Right forelimb (tissue), 1 donor: Measurements from ENCODE around the gene CHDH.

Experiments used
- DNase-seq: peaks from one replicate; pipeline ENCODE4 v3.0.0-alpha.2; 2018

Gene CHDH

DNA sequence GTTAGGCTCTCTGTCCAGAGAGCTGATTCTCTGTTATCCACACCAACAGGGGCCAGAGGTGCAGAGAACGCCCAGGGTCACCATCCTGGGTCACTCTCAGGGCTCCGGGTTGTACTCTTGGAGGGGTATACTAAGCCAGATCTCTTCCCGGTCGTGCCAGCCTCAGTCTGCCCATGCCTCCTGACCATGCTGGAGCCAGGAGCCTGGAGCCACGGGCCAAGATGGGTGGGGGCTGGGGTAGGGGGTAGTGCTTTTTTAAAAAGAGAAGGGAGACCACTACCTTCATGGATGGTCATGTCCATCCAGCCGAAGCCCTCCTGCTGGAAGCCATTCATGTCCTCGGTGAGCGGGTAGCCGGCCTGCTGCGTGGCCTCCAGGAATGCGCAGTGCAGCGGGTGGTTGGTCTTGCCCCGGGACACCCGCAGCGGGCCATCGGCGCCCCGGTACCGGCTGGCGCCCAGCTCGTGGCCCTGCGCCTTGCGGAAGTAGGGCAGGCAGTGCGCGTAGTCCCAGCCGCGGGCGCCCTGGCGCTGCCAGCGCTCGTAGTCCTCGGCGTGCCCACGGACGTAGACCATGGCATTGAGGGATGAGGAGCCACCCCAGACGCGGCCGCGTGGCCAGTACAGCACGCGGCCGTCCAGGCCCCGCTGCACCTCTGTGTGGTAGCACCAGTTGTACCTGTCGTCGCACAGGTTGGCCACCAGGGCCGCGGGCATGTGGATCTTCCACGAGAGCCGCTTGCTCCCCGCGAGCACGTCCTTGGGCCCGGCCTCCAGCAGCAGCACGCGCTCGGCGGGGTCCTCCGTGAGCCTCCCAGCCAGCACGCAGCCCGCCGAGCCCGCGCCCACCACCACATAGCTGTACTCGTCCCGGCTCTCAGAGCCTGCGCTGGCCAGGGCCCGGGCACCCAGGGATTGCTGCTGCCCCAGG is 22.9 kb downstream of the CHDH start:
- DNase-seq = peak; percentile 16

DNA sequence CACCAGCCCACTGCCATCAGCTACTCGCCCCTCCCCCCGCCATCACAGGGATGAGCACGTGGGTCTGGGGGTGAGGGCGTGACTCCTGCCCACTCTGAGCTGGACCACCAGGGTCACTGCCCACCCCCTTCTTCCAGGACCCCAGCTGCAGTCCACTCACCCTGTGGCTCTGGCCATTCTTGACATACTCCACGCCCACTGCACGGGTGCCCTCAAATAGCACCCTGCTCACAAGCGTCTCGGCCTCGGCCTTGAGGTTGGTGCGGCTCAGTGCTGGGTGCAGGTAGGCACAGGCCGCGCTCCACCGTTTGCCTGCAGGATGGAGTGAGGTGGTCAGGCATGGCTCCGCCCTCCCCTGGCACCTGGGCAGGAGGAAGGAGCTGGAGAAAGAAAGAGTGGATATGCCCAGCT is 23.9 kb downstream of the CHDH start:
- peak; percentile 16 for DNase-seq

DNA sequence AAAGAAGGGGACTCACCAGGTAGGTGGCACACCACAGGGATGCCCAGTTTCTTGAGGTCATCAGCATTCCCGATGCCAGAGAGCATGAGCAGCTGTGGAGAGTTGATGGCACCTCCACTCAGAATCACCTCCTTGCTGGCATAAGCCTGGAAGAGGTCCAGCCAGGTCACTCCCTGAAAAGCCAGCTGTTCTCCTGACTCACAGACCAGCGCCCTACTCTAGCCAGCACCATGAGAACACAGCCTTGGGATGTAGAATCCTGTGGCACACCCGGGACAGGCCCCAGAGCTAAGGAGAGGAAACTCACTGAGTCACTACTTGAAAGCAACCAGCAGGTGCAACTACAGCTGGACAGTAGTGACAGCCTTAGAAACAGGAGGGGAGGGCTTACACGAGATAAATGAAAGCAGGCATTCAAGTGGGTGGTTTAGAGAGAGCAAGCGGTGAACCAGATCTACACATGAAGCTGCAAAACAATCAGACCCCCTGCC is 24.5 kb downstream of the CHDH start:
- DNase-seq = peak; percentile 37

DNA sequence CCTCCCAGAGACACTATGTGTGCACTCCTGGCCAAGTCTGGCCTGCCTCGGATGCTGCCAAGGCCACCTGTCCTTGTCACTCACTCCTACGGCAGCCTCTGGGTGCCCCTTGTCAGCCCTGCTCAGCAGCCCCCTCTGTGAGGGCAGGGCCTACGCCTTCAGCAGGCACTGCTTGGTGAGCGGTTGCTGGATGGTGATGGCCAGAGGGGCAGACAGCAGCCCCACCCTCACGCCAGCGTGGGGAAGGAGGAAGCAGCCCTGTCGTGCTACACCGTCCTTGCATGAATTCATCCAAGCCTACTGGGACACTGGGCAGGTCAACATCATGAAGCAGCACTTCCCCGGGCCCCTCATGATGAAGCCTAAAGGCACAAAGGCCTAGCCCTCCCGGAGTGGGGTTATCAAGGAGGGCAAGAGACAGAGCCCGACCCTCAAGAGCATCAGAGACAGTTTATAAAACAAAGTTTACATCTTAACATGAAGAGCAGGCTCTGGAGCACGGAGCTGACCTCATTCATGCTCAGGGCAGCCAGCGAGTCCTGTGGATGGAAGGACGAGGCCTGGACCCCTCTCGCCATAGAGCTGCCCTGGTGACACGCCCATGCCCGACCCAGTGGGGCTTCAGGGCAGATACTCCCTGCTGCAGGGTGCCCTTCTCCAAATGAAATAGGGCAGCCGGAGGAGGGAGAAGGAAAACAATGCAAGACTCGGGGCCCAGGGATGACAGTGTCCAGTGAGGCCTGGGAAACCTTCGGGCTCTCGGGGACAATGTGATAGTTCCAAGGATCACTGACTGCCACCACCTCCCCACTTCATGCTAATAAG is 25.3 kb downstream of the CHDH start:
- DNase-seq = peak; percentile 58

DNA sequence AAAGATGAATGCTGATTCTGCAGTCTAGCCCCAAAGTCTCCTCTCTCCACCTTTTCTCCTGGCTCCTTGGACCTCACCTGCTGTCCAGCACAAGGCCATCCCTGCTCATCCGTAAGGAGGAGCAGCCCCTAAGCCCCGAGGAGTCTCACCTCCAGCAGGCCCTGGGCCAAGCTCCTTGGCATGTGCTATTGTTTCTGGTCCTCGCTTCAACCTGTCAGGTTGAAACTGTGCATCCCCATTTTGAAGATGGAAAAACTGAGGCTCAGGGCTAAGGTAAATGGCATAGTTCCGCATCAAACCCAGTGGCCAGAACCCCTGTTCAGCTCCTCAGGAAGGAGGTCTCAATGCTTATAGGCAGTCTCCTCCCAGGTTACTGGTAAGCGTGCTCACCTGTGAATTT is 26.1 kb downstream of the CHDH start:
- DNase-seq = no peak

DNA sequence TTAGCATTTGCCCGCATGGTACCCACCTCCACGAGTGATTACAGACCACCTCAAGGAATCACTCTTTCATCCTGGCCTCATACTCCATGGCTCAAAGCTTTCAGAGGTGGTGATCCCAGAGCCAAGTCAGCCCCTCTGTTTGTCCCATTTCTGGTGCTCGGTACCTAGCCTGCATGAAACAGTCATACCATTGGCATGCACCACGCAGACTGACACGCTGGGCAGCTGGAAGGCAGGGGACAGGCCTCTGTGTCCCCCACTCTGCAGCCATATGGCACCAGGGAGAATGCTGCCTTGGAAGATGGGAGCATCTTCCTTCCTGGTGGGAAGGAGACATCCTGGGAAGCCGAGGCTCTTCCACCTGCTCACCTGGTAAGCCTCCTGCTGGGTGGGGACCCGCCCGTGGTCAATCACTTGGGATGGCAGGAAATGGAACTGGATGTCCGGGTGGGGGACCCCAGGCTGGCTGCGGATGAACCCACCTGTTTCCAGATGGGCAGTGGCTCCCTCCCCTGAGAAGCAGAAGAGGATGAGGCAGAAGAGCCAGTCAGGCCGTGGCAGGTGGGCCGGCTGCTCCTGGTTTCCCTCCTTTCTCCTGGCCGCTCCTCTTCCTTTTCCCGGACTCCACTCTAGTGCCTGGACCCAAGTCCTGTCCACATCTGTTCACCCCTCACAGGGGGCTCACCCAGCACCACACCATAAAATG is 26.9 kb downstream of the CHDH start:
- peak; percentile 9 for DNase-seq

DNA sequence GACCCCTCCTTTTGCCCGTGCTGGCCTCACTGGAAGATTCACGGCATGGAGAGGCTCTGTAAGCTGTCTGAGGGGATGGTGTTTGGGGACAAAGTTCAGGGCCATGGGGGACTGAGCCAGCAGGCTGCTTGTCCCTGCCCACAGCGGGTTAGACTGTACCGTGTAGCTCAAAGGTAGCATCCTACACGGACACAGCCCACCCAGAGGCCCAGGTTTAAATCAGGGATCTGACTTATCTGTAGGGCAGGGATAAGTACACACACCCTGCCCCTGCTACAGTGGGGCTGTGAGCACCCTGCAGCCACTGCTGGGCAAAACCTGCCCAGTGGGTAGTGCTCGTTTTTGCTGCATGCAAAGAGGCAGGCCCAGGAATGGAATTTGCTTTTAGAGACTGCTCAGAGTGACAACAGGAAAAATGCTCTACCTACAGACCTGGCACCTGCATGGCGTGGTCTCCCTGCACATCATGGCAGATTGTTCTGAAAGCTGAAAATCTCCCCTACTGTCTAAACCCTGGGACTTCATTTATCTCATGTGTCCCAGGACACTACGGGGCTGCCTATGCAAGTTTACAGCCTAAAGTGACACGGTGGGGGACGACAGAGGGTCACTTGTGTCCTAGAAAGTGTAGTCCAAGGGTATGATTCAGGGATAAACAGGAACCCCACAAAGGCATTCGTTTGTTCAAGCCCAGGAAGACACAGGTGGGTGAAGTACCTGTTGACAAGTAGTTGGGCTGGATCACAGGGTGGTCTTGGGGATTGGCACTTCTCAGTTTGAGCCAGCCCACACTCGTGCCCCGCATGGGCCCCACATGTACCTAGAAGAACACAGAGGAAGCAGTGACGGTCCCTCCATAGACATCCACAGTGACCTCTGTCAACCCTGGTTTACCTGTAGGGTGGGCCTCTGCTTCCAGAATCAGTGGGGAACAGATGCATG is 27.7 kb downstream of the CHDH start:
- DNase-seq = peak; percentile 21

DNA sequence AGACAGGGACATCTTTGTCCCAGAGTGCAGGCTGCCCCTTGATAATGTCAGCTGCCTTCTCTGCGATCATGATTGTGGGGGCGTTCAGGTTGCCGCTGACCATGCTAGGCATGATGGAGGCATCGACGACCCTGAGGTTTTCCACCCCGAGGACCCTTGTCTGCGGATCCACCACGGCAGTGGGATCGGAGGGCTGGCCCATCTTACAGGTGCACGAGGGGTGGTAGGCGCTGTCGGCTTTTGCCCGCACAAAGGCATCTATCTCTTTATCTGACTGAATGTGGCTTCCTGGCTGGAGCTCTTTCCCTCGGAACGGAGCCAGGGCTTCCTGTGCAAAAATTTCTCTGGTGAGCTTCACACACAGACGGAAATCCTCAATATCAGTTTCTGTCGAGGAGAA is 28.4 kb downstream of the CHDH start:
- no peak for DNase-seq

DNA sequence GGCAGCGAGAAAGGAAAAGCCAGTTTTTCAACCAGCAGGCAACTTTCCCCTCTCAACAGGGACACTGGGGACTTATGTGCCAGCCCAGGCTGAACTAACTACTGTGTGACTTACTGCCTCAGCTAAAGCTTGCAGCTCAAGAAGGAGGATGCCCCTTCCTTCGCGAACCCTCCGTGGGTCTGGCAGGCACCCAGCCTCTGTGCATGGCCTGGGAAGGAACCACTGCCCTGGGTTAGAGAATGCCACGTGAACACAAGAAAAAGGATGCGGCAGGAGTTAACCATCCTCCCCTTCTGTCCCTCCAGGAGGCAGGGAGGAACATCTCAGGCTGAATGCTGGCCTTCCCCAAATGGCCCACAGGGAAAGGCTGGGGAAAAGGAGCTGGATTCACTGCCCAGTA is 29.0 kb downstream of the CHDH start:
- DNase-seq = peak; percentile 31

DNA sequence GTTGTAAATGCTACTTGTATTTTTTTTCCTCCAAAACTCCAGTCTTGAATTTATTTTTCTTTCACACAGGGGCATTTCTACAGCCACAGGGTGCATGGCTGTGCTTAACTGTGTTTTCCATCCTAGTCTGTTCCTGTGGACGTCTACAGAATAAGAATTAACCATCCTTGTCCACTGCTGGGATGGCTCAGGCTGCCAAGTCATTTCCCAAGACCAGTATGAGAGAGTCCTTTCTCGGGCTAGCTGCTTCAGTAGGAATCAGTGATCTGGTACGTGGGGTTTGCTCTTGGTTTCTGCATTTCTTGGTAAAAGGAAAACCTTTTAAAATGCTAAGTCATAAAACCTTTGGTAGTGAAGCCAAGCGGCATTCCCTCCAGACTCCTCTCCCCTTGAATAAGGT is 29.8 kb downstream of the CHDH start:
- DNase-seq = no peak

DNA sequence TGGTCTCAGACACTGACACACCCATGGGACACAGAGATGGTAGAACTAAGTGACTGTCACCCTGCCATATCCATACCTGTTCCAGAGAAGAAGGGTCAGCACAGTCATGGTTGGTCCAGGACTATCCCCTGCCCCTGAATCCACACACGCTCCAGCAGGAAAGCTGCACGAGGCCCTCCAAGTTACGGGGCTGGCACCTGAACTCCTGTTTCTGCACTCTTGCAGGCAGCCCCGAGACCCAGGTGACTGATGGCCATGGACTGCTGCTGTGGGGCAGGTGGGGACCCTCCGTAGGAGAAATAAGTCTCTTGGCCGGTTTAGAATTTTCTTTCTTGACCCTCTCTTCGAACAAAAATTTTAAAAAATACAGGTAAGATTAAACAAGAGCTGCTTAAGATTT is 30.6 kb downstream of the CHDH start:
- DNase-seq = peak; percentile 22

DNA sequence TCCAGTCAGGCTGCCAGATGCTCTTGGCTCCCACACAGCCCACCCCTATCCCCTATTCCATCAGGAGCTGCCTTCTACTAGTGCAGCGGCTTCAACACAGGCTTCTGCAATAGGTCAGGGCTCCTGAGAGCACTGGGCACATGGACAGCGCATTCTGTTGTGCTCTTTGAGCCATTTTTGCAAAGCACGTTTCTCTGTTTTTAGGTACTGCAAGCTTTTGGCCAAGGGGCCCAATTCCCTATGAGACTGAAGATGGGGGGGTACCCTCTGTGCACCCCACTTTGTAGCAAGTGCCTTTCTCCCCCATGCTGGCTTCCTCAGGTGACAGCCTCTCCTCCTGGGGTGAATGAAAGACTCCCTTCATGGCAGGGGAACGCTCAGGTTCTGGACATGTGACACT is 31.2 kb downstream of the CHDH start:
- DNase-seq = peak; percentile 30

DNA sequence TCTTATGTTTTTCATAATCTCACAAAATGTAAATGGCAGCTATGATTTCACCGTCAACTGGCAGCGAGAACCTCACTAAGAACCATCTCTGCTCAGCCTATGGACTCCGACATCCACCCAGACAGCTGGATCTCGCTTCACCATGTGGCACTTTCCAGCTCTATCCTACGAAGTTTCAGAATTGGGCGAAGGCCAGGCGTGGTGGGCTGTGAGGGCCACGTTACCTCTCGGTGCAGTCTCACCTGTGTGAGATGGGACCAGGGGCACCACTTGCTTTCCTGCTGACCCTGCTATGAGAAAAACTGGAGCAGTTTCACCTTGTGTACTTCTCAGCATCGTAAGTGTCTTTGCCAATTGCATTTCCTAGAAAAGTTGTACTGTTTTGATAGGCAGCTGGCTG is 32.3 kb downstream of the CHDH start:
- no peak for DNase-seq

DNA sequence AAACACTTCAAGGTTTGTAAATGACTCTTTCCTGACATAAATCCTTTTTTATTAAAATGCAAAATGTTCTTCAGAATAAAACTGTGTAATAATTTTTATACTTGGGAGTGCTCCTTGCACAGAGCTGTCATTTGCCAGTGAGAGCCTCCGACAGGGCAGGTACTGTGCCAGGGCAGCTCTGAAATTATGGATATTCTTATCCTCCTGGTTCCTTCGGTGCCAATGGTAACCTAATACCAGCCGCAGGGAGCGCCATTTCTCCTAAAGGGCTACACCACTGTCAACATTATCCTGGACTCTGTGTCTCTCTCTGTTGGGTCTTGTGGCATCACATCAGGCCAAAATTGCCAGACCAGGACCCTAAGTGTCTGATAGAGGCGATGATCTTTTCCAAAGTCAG is 33.0 kb downstream of the CHDH start:
- DNase-seq = peak; percentile 26

DNA sequence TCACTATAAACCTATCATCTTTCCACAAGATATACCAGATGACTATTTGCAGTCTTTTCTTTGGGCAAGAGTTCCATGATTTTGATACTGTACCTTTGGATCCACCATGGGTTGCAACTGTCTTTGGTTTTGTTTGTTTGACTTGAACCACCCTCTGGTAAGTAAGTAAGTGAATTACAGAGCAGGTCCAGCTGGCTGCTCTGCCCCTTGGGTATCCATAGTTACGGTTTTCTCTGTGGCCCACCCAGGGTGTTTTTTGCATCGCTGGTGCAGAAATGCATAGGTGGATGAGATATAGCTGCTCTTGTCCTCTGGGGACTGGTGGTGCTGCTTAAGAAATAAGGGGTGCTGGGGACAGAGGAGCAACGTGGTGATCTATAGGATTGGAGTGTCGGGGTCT is 33.8 kb downstream of the CHDH start:
- DNase-seq = peak; percentile 39

DNA sequence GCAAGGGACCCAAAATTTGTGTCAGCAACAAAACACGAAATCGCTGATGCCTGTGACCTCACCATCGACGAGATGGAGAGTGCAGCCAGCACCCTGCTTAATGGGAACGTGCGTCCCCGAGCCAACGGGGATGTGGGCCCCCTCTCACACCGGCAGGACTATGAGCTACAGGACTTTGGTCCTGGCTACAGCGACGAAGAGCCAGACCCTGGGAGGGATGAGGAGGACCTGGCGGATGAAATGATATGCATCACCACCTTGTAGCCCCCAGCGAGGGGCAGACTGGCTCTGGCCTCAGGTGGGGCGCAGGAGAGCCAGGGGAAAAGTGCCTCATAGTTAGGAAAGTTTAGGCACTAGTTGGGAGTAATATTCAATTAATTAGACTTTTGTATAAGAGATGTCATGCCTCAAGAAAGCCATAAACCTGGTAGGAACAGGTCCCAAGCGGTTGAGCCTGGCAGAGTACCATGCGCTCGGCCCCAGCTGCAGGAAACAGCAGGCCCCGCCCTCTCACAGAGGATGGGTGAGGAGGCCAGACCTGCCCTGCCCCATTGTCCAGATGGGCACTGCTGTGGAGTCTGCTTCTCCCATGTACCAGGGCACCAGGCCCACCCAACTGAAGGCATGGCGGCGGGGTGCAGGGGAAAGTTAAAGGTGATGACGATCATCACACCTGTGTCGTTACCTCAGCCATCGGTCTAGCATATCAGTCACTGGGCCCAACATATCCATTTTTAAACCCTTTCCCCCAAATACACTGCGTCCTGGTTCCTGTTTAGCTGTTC is 34.9 kb downstream of the CHDH start:
- peak; percentile 28 for DNase-seq

DNA sequence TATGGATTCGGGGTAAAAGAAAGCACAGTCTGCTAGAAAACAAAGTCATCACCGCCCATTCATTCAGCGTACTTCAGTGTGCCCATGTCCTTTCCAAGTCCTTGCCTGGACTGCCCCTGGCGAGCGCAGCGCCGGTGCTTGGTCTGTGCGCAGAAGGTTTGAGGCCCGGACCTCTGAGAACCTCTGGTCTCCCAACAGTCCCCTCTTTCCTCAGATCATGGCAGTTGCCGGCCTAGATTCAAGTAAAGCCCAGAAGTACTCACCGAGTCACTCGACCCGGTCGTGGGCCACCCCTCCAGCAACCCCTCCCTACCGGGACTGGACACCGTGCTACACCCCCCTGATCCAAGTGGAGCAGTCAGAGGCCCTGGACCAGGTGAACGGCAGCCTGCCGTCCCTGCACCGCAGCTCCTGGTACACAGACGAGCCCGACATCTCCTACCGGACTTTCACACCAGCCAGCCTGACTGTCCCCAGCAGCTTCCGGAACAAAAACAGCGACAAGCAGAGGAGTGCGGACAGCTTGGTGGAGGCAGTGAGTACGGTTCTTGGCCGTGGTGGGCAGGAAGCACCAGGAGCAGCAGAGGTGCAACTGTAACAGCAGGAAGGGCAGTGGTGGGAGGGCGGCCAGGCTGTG is 36.3 kb downstream of the CHDH start:
- peak; percentile 11 for DNase-seq

DNA sequence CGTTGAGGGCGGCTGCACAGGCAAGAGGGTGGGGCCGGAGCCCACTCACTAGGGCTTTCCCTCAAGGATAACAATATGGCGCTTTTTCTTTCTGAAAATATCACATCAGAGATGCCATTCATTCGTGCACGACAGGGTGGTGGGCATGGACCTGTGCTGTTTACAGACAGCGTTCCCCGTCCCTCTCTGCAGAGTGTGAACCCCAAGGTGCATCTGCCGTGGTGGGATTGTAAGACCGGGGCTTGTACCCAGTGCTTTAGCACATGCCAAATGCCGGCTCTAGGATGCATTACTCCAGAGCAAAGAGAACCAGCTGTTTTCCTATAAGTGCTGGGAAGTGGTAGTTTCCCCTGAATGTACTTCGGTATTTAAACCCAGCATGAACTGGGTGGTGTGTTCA is 37.0 kb downstream of the CHDH start:
- peak; percentile 26 for DNase-seq

DNA sequence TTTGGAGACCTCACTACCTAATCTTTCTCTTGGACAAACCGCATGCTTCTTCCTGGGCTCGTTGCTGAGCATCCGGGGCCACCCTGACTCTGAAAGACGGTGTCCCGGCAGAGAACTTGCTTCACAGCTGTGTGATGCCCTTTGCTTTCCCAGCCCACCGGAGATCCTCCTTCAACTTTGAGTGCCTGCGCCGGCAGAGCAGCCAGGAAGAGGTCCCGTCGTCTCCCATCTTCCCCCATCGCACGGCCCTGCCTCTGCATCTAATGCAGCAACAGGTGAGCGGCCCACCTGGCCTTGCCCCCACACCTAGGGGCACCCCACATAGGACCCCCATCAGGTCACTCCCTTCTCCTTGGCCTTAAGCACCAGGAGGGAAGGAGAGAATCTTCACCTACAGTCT is 37.7 kb downstream of the CHDH start:
- DNase-seq = peak; percentile 12

DNA sequence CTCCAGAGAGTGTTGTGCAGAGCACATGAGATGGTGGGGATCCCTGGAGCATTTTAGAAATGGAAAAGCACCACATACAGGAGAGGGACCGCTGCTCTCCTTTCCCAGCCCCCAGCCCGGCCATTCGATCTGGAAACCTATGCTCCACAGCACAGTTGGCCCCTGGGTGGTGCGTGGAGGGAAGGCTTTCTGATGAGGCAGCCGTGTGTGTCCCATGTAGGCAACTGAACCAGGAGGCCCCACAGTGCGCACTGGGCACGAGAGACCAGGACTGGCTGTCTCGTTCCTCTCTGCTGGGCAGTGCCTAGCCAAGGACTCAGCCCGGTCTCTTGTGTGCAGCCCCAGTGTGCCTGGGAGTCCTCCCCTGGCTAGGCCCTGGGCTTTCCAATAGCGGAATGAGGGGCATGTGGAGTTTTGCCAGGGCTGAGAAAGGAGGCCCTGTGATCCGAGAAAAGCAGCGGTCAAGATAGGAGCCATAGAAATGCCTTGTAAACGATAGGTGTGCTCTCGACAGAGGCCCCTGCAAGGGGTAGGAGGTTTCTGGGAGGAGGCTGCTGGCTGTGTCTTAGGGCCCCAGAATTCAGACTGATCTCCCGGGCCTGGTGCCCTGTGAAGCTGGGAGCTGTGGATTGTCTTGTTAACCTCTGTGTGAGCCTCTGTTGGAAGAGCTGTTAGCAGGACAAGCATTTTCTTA is 39.0 kb downstream of the CHDH start:
- DNase-seq = peak; percentile 24
